Lung (tissue), 12 donors: ENCODE measurements around the gene PSMD13. TPM values are rescaled to one million over a fixed set of nuclear protein-coding genes. Genes with fewer than 3 reads are reported as not detected.

Experiments
- ATAC-seq: fragments of 200-7000 bp; cut with Tn5 transposase; one replicate; pipeline ENCODE4 v1.9.1; 2020; ENCODE audit warnings: moderate number of reproducible peaks; ENCODE audit not compliant: insufficient read depth, low FRiP score
- DNase-seq, 3 donors: peaks; one replicate each; pipeline ENCODE4 v3.0.0-alpha.2; 2013 to 2017
- H3K27ac ChIP-seq, 2 donors: one replicate each; pipeline ENCODE4 v1.5.1; 2013; ENCODE audit warnings: mild to moderate bottlenecking in 2 of 2, moderate library complexity in 2 of 2, control low read depth in 1 of 2, inconsistent platforms in 1 of 2, low read depth in 1 of 2, low read length in 1 of 2
- H3K27me3 ChIP-seq, 3 donors: one replicate each; pipeline ENCODE4 v1.5.1; 2013; ENCODE audit warnings: low read length in 2 of 3; ENCODE audit not compliant: control insufficient read depth in 3 of 3, insufficient read depth in 3 of 3
- H3K36me3 ChIP-seq, 4 donors: one replicate each; pipeline ENCODE4 v1.5.1; 2013; ENCODE audit warnings: low read length in 4 of 4, mild to moderate bottlenecking in 1 of 4, moderate library complexity in 1 of 4; ENCODE audit not compliant: control insufficient read depth in 4 of 4, insufficient read depth in 4 of 4
- H3K4me1 ChIP-seq, 5 donors: one replicate each; pipeline ENCODE4 v1.5.1; 2013; ENCODE audit warnings: low read length in 5 of 5, mild to moderate bottlenecking in 2 of 5, moderate library complexity in 1 of 5; ENCODE audit not compliant: control insufficient read depth in 5 of 5, insufficient read depth in 5 of 5
- H3K4me3 ChIP-seq: one replicate; pipeline ENCODE4 v1.5.1; 2013; ENCODE audit warnings: mild to moderate bottlenecking, control low read depth, moderate library complexity
- H3K9ac ChIP-seq, 2 donors: one replicate each; pipeline ENCODE4 v1.5.1; 2013; ENCODE audit warnings: low read length in 2 of 2, control low read depth in 1 of 2; ENCODE audit not compliant: insufficient read depth in 1 of 2
- H3K9me3 ChIP-seq, 4 donors: one replicate each; pipeline ENCODE4 v1.5.1; 2013; ENCODE audit warnings: low read length in 3 of 4, mild to moderate bottlenecking in 1 of 4, moderate library complexity in 1 of 4; ENCODE audit not compliant: control insufficient read depth in 4 of 4, insufficient read depth in 3 of 4
- WGBS, 2 donors: extraction: QIAGEN DNeasy Blood & Tissue Kit; methylation state at CpG; one replicate each; pipeline ENCODE4 v1.1.7; 2013; 5-methylcytosine and 5-hydroxymethylcytosine counted together
- polyA plus RNA-seq, 2 donors: library from polyadenylated mRNA; stranded (reverse); fragments of 200-250 nt; gene quantifications; one replicate each; pipeline ENCODE4 v1.2.1, GENCODE V29; 2013
- total RNA-seq, 2 donors: library from RNA; depleted of rRNA in 1 of 2; stranded (reverse); fragments of >200 nt in 1 of 2; gene quantifications; one replicate each; pipeline ENCODE4 v1.2.1, GENCODE V29; 2014 to 2021
- TF ChIP-seq, protein P1 (sequence below): IDR thresholded peaks from 2 replicates; pipeline ENCODE4 v1.5.1; 2012; ENCODE audit warnings: mild to moderate bottlenecking; ENCODE audit errors: control extremely low read depth, extremely low read depth
- donor health status: control.
- donor health status: control.
- donor health status: Bipolar disorder and iron deficiency.
- donor health status: healthy.
- donor health status: DM: yes; HTN: yes; CAD: no.

Gene PSMD13
- total and polyA plus RNA-seq, 4 donors: 75.2 to 184 (median 145) TPM

GRCh38 chr11:251550-251949, 14.8 kb downstream of the PSMD13 start:
- no peaks in the 10 kb centered on the region for H3K27me3 ChIP-seq
- no peak overlapping the region for H3K9ac ChIP-seq
- peaks cover 0 to 9% (median 4%) of the 10 kb centered on the region in 5 donors for H3K4me1 ChIP-seq
- H3K9me3 ChIP-seq: no peaks in the 10 kb centered on the region
- 85 to 87% methylated on average over 10 of the region's 10 CpGs for WGBS, 2 donors
- no peak for ATAC-seq
- no peak overlapping the region for H3K4me3 ChIP-seq
- no peak for DNase-seq
- H3K27ac ChIP-seq: no peak overlapping the region
- TF ChIP-seq, protein P1, sequence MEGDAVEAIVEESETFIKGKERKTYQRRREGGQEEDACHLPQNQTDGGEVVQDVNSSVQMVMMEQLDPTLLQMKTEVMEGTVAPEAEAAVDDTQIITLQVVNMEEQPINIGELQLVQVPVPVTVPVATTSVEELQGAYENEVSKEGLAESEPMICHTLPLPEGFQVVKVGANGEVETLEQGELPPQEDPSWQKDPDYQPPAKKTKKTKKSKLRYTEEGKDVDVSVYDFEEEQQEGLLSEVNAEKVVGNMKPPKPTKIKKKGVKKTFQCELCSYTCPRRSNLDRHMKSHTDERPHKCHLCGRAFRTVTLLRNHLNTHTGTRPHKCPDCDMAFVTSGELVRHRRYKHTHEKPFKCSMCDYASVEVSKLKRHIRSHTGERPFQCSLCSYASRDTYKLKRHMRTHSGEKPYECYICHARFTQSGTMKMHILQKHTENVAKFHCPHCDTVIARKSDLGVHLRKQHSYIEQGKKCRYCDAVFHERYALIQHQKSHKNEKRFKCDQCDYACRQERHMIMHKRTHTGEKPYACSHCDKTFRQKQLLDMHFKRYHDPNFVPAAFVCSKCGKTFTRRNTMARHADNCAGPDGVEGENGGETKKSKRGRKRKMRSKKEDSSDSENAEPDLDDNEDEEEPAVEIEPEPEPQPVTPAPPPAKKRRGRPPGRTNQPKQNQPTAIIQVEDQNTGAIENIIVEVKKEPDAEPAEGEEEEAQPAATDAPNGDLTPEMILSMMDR: no peak
- H3K36me3 ChIP-seq: peaks cover 14 to 46% (median 27%) of the 10 kb centered on the region in 4 donors

GRCh38 chr11:252666-253065, 15.9 kb downstream of the PSMD13 start:
- Histone ChIP-seq H3K27ac (no peak overlapping the region), H3K9ac (no peak overlapping the region), H3K27me3 (no peaks in the 10 kb centered on the region), H3K4me1 (peaks cover 0 to 9% (median 4%) of the 10 kb centered on the region in 5 donors), H3K9me3 (no peaks in the 10 kb centered on the region), H3K36me3 (peaks cover 8 to 43% (median 20%) of the 10 kb centered on the region in 4 donors), H3K4me3 (no peak overlapping the region)
- WGBS, 2 donors: 94% methylated on average over 8 of the region's 8 CpGs
- no peak for DNase-seq
- no peak for ATAC-seq
- TF ChIP-seq, protein P1: no peak

- Histone ChIP-seq H3K4me1 (peaks cover 0 to 9% (median 4%) of the 10 kb centered on the region in 5 donors), H3K9ac (no peak overlapping the region), H3K9me3 (no peaks in the 10 kb centered on the region), H3K36me3 (peaks cover 8 to 42% (median 20%) of the 10 kb centered on the region in 4 donors), H3K27me3 (no peaks in the 10 kb centered on the region), H3K27ac (peak overlapping the region in 1 of 2 donors; percentile 8), H3K4me3 (no peak overlapping the region)
- DNase-seq: no peak
- 80 to 85% methylated on average over 13 of the region's 13 CpGs for WGBS, 2 donors
- ATAC-seq: no peak
- TF ChIP-seq, protein P1: no peak
Observed at GRCh38 chr11:253160-253885, 16.5 kb downstream of the PSMD13 start.
